Measurements from ENCODE around the gene GFRA4.

The GFRA4 gene

DNA sequence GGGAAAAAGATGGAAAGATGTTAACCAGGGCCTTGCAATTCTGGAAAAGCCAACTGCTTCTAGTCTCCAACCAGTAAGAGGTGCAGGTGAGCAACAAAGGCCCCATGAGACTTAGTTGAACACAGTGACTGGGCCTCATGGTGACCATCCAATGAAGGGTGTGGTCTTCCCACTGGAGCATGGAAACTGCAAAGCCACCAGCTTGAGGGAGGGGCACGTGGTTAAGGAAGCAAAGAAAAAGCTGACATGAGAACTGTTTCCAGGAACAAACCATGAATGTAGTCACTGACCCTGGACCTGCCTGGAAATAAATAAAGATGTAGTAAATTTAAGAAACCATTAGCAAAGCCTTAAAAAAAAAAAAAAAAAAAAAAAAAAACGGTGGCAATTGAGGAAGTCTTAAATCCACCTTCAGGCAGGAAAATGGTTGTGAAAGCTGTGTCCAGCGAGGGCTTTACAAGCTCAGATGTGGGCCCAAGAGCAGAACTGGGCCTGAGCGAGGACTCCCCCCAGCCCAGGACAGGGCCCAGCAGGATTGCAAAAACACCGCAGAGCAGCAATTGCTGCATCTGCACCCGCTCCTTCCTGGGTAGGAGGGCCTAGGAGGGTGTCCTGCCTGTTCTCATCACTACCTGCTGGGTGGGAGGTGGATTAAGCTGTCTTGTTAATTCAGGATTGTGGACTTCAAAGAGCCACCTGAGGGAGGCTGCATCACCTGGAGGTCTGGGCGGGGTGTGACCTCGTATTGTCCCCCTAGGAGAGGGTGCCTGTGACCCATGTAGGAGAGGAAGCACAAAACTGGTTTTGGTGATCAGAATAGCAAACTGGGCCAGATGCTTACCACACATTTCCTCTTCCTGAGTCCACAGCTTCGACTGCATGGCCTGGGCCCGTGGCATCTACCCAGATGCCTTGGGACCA, 10.3 kb downstream of the GFRA4 start:
- DNase-seq (ENCODE audit: low spot score): no peak

DNA sequence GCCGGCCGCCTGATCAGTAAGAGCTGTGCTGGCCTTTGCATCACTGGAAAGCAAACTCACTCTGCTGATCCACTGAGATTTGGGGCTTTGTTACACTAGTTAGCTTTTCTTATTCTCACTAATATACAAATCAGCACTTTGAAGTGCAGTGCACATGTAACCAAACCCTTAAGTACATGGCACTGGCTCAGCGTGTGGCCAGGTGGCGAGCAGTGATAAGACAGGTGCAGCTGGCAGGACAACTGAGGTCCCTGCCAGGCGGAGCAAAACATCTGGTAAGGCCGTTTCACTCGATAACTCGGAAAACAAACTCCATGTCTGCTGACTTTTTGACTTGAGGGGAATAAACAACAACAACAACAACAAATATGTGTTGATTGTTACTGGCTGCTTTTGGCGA, 11.0 kb downstream of the GFRA4 start:
- DNase-seq (ENCODE audit: low spot score): no peak

DNA sequence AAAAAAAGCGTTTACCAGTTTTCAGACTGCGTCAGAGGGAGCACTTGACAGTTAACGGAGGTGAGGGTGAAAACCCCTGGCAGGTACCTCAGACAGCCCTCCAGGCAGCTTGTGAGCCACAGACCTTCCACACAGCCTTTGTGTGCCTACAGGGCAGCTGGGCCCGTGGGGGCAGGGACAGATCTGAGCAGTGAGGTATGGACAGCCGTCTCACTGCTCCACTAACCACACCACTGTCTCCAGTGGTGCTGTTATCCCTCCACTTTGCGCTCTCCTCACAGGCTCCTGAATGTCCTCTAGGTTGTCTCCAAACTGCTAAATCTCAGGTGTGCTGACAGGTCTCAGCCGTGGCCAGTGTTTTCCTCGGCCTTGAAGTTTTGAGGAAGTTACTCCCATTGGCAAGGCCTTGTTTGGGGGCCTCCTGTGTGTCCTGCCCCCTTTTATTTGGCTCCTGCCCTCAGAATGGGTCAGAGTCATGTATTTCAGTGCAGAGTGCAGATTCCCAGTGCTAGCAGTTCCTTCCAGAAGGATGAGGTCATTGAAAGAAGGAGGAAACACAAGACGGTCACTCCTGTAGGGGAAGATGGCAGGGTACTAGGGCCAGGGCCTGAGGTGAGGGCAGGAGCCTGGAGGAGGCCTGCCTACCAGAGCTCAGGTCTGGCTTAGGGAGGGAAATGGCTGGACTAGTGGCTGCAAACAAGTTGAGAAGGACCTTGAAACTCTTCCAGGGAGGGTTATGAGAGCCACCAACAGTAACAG, 11.8 kb downstream of the GFRA4 start:
- no peak for DNase-seq (ENCODE audit: low spot score)

DNA sequence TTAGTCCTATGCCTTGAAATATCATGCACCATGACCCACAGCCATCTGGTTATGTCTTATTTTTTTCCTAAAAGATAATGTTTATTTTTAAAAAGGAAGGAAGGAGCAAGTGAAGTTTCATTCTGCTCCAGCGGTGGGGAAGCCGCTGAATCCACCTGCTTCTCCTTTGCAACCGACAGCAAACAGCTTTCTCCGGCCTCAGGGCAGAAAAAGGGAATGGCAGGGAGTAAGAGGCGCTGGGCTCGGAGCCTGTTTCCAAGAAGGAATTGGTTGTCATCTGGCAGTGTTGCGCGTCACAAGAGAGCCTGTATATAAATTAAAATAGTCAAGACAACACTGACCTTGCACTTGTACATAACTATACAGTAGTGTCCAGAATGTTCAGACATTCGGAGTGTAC, 14.2 kb downstream of the GFRA4 start:
- no peak for DNase-seq (ENCODE audit: low spot score)

DNA sequence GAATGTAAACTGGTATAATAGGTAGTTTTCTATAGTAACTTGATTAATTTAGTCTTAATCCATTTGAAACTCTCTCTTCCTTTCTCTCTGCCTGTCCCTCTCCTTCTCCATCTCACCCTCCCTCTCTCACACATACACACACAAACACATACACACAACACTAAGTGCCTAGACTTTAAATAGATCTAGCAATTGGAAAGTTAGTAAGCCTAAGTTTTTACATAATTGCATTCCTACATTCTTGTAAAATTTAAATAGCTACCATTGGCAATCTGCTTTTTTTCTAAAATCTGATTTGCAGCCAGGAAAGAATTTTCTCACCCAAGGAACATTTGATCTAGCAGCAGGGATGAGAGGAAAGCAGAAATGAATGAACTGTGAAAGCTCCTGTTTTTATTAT, 15.7 kb downstream of the GFRA4 start:
- DNase-seq (ENCODE audit: low spot score): no peak

DNA sequence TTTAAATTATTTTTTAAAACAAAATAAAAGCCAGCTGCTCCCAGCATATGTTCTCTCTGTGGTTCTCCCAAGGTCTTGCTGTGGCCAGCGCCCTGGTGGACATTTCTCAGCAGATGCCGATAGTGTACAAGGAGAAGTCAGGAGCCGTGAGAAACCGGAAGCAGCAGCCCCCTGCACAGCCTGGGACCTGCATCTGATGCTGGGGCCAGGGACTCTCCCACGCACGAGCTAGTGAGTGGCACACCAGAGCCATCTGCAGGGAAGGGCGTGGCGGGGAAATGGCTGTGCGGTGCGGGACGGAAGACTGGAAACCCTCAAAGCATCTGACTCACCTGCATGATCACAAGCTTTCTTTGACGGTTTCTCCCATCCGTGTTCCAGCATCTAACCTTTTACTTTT, 16.5 kb downstream of the GFRA4 start:
- DNase-seq (ENCODE audit: low spot score): no peak

DNA sequence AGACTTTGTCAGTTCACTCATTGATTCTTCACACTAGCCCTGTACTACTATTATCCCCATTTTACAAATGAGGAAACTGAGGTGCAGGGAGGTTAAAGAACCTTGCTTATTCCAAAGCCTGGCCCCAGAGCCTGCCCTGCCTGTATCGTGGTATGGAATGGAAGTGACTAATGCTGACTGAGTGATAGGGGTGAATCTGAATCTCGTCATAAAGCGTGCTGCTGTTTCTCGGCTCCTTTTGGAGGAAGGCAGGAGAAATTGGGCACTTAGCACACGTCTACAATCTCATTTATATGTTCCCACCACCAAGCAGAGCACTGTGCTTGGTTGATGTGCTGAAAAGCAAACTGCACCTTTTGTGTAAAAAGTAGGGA, 17.1 kb downstream of the GFRA4 start:
- no peak for DNase-seq (ENCODE audit: low spot score)

DNA sequence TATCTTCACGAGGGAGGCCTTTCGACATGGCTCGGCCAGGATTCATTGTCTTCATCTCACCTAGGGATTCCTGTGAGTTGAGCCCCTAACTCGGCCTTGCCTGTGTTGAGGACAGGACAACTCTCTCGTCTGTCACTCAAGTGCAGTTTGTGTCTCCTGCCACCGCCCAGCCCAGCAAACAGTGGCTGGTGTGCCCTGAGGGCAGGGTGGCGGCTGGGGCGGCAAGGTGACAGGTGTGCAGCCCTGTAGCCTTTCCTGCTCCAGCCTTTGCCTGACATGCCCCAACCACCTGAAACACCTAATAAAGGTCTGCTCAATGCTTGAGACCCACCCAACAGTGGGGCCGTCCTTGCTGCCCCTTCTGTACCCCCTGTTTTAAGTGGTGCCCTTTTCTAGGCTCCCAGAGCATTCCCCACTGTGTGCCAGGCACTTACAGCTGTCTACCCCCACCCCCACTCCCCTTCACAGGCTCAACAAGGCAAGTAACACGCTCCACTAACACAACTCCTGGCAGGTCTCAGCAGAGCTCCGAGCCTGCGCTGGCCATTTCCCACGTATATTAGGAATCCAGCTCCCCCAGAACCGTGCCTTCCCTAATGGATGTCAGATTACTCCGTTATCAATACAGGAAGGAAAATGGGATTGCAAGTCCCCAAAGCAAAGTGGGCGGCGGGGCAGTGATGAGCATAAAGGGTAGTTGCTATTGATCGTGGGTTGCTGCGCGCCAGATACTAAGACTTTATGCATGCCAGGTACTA, 17.7 kb downstream of the GFRA4 start:
- DNase-seq (ENCODE audit: low spot score): no peak

DNA sequence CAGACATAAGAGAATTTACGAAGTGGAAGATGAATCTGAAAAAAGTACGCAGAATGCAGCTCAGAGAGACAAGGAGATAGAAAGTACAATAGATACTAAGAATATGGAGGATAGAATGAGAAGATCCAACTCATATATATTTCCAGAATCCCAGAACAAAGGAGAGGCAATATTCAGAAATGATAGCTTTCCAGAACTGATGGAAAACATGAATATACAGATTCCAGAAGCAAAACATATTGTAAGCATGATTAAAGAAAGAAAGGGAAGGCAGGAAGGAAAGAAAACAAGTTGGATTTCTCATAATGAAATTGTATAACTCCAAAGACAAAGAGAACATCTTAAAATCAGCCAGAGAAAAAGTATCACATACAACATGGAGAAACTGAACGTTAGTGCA, 22.9 kb downstream of the GFRA4 start:
- no peak for DNase-seq (ENCODE audit: low spot score)

DNA sequence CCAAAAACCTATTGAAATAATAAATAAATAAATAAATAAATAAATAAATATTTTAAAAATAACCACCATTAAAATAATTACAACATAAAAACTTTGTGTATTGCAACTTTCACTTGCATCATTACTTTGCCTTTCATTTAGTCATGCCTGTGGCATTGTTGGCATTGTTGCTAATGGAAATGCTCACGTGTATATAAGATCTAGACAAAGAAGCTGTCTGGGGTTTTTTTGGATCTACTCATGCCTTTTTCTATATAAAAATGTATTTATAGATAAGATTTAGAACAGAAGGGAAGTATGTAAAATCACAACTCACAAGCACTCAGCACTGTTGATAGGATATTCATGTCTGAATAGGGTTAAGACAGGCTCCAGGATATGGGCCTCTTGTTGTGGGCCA, 27.9 kb downstream of the GFRA4 start:
- no peak for DNase-seq (ENCODE audit: low spot score)

DNA sequence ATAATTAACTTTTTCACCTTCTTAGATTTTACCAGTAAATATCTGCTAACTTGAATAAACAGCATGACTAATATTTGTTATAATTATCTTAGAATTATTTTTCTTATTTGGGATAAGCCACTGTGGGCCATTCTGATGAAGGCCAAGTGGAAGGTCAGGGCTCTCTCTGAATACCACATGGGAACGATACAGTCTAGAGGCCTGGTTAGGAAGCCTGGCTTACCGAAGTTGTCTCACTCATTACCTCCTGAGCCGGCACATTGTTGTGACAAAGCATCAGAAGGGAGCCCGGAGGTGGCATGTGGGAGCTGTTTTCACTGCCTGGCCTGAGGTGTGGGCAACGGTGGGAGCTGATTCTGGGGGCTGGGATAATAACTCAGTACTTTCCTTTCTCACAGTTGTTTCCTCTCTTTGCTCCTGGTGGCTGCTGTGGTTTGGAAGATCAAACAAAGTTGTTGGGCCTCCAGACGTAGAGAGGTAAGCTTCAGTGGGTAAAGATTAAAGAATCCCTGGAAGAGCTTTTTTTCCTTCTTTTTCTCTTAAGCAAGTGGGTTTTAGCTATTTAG, 29.2 kb downstream of the GFRA4 start:
- no peak for DNase-seq (ENCODE audit: low spot score)

DNA sequence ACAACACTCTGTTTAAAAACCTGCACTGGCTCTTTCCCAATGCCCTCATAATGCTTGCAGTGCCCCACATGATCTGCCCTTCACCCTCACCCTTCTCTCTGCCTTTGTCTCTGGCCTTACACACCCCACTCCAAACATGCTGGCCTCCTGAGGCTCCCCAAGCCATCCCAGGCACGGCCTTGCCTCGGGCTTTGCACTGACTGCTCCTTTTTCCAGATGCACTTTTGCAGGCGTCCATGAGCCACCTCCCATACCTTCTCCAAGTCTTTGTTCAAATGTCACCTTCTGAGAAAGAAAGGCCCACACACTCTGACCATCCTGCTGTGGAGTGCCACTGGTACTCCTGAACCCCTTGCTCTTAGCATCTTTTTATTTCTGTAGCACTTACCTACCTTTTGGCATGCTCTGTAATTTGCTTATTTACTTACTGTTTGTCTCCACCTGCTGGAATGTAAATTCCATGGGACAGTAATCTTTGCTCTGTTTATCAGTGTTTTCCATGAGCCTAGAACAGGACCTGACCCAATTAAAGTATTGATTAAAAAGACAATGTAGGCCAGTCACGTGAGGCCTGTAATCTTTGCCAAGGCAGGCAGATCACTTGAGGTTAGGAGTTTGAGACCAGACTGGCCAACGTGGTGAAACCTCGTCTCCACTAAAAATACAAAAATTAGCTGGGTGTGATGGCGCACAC, 30.7 kb downstream of the GFRA4 start:
- no peak for DNase-seq (ENCODE audit: low spot score)

DNA sequence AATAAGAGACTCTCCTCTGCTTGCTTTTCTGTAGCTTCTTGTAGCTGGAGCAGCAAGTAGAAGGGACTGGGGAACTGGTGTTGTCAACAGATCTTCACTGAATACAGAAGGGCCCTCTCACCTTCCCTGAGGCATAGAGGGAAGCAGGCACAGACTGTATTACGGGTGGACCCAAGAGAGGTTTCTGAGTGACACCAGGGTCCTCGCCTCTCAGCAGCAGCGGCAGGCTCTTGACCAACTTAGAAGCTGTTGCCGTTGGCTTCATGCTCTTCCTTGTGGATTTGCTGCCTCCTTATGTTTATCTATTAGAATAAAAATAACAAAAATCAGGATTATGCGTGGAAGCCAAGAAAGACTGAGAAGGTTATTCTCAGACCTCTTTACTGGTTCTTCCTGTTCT, 31.7 kb downstream of the GFRA4 start:
- no peak for DNase-seq (ENCODE audit: low spot score)

DNA sequence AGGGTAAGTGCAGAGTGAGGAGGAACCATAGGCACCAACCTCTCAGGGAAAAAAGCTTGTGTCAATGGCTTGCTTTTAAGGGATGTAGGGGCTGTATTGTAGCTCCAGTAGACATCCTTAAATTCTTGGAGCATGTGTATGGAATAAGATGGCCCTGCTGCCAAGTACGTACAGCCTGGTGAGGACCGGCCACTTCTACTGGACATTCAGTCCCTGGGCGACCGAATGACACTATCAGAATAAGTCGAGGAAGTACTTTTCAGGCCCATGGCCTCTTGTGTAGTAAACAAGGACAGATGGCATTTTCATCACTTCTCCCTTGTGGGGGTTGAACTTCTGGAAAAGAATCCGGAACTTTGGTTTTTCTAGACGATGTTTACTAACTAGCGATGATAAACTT, 32.8 kb downstream of the GFRA4 start:
- DNase-seq (ENCODE audit: low spot score): no peak

DNA sequence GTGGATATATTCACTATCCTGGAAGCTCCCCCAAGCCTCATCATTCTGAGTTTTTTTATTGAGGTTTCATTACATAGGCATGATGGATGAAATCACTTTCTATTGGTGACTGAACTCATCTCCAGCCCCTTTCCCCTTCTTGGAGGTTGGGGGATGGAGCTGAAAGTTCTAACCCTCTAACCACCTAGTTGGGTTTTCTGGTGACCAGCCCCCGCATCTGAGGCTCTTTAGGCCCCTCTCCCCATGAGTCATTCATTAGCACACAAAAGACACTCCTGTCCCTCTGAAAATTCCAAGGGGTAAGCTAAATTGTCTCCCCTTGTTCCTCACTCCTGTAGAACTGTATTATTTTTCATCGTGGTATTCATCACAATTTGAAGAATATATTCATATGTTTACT, 33.3 kb downstream of the GFRA4 start:
- DNase-seq (ENCODE audit: low spot score): no peak

DNA sequence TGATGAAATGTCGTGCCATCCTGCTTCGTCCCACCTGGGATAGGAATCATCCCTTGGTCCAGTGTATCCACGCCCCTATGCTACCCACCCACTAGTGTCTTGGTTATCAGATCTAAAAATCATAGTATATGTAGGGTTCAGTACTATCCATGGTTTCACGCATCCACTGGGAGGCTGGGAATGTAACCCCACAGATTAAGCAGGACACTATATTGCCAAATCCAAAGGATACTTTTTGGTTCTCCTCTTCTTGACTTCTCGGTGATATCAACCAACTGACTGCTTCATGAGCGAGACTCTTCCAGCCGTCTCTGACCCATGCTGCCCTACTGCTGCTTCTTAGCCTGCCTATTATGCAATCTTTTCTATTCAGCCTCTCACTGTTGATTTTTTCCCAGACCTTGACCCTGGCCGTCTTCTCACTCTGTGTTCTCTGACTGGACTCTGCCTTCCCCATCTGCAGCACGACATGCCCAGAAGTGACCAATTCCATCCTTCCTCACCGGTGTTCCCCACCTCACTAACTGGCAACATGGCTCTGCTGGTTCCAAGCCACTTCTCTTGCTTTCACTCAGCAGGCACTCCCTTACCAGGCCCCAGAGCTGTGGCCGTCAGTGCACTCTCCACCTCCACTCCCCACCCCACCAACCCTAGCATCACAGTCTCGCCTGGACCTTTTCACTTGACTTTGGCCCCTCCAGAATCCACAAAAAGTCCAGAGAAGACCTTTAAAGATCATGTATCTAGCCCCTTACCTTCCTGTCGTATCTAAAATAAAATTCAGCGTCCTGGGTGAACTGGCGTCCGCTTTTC, 34.5 kb downstream of the GFRA4 start:
- DNase-seq (ENCODE audit: low spot score): no peak

DNA sequence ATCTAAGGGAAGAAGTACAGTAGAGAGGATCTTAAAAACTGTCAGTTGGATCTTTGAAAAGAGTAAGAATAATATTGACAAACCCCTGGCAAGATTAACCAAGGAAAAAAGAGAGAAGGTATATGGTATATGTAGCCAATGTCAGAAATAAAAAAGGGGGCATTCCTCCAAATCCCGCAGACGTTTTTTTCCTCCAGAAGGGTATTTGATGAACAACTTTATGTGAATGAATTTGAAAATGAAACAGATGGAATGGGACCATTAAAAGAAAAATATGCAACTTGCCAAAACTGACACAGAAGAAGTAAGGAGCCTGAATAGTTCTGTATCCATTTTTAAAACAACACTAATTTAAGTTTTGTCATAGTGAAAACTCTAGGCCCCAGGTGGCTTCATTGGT, 35.7 kb downstream of the GFRA4 start:
- no peak for DNase-seq (ENCODE audit: low spot score)

DNA sequence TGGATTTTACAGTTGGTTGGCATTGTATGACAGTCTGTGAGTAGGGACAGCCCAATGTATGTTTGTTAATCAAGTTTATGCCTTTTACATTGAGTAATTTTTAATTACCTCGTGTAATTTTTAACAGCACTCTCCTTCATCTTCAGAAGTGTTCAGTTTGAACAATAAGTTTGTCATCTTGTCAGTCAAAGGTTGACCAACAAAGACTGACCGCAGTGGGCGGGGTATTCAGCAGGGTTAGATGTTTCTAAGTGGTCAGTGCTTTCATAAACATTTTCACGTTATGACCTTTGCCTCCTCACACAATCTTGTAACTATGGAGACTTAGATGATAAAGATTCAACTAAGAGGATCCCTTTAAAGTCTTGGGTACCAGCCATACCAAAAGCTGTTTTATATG, 40.8 kb downstream of the GFRA4 start:
- no peak for DNase-seq (ENCODE audit: low spot score)

DNA sequence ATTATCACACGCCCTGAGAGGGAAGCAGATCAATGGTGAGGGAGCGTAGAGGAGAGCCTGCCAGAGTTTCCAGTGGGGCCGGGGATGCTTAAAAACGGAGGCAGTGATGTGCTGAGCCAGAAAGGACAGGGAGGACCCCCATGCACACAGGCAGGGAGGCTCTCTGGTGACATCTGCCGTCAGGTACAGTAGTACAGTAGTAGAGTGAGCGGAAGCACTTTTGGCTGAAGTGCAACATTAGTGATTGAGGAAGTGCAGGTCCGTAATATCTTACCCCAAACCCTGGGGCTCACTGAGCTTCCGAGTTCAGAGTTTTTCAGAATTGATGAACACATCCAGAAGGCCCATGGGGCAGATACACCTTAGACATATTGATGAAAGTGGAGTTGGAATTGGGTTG, 42.1 kb downstream of the GFRA4 start:
- DNase-seq (ENCODE audit: low spot score): no peak

DNA sequence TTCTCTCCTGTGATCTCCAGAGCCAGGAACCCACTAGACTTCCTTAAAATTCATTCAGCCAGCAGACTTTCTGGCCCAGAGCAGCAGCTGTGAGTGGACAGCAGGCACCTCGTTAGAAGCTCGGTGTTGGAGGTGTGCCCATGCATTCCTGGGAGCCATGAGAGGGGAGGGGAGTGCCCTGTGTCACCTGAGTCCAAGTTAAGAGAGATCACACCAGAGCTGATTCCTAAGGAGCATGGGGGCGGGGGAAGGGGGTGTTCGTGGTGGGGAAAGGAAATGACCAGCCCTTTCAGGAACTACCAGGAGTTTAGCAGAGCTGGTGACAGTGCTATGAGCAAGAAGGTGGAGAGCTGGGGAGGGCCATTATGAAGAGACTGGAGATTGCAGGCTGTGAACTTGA, 46.9 kb downstream of the GFRA4 start:
- DNase-seq (ENCODE audit: low spot score): no peak
